ENCODE data around the gene ACYP1. TPM values are rescaled to one million over a fixed set of nuclear protein-coding genes. Genes with fewer than 3 reads are reported as not detected.

Gene ACYP1
- polyA plus RNA-seq, 3 donors: 2.8 to 11.8 (median 4.3) TPM

GRCh38 chr14:75023108-75023507 is 40.7 kb downstream of the ACYP1 start:
- intact Hi-C loops (cut with micrococcal nuclease): no loop called here
- H3K4me1 Mint-ChIP-seq: no peaks in the 10 kb centered on the region
- Histone ChIP-seq H2AFZ (ENCODE audit: insufficient read depth, low read depth, low read length, poor library complexity, severe bottlenecking) (no peak overlapping the region), H3K27ac (ENCODE audit: low read depth in 1 of 2, low read length in 2 of 2) (no peak overlapping the region), H3K36me3 (replicated peaks in 1 of 2; ENCODE audit: control insufficient read depth in 1 of 2, insufficient read depth in 2 of 2, low read length in 2 of 2) (peaks cover 38 to 55% of the 10 kb centered on the region in 2 donors), H3K9me3 (replicated peaks in 1 of 2; ENCODE audit: control insufficient read depth in 1 of 2, insufficient read depth in 1 of 2, low read length in 2 of 2) (no peaks in the 10 kb centered on the region), H4K20me1 (ENCODE audit: insufficient read depth, low read length) (no peaks in the 10 kb centered on the region), H3K4me1 (ENCODE audit: control insufficient read depth in 1 of 2, insufficient read depth in 2 of 2, low read length in 2 of 2) (peaks cover 11 to 15% of the 10 kb centered on the region in 2 donors), H3K4me3 (replicated peaks in 1 of 3; ENCODE audit: low read depth in 2 of 3, low read length in 3 of 3) (no peak overlapping the region), H3K9ac (ENCODE audit: insufficient read depth, low read length, poor library complexity, severe bottlenecking) (no peak overlapping the region), H3K27me3 (ENCODE audit: control insufficient read depth in 2 of 2, insufficient read depth in 2 of 2, low read length in 2 of 2) (no peaks in the 10 kb centered on the region), H3K79me2 (ENCODE audit: insufficient read depth, low read length) (no peaks in the 10 kb centered on the region), H3K4me2 (replicated peaks; ENCODE audit: extremely low read depth, low read length, poor library complexity, severe bottlenecking) (no peak overlapping the region)
- no peak overlapping the region for H3K27ac Mint-ChIP-seq
- peaks cover 0 to 2% (median 0%) of the 10 kb centered on the region in 3 donors for H3K27me3 Mint-ChIP-seq (ENCODE audit: low read depth in 3 of 3)
- WGBS (ENCODE audit: insufficient coverage): no CpG with 5 or more reads among the region's 1 CpG
- H3K4me3 Mint-ChIP-seq: no peak overlapping the region
- H3K9me3 Mint-ChIP-seq: no peaks in the 10 kb centered on the region
- TF ChIP-seq, protein P1, sequence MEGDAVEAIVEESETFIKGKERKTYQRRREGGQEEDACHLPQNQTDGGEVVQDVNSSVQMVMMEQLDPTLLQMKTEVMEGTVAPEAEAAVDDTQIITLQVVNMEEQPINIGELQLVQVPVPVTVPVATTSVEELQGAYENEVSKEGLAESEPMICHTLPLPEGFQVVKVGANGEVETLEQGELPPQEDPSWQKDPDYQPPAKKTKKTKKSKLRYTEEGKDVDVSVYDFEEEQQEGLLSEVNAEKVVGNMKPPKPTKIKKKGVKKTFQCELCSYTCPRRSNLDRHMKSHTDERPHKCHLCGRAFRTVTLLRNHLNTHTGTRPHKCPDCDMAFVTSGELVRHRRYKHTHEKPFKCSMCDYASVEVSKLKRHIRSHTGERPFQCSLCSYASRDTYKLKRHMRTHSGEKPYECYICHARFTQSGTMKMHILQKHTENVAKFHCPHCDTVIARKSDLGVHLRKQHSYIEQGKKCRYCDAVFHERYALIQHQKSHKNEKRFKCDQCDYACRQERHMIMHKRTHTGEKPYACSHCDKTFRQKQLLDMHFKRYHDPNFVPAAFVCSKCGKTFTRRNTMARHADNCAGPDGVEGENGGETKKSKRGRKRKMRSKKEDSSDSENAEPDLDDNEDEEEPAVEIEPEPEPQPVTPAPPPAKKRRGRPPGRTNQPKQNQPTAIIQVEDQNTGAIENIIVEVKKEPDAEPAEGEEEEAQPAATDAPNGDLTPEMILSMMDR (IDR thresholded peaks at IDR 0.05): no peak
- H3K36me3 Mint-ChIP-seq: peaks cover 48 to 60% of the 10 kb centered on the region in 2 donors
- no peak for DNase-seq

DNA sequence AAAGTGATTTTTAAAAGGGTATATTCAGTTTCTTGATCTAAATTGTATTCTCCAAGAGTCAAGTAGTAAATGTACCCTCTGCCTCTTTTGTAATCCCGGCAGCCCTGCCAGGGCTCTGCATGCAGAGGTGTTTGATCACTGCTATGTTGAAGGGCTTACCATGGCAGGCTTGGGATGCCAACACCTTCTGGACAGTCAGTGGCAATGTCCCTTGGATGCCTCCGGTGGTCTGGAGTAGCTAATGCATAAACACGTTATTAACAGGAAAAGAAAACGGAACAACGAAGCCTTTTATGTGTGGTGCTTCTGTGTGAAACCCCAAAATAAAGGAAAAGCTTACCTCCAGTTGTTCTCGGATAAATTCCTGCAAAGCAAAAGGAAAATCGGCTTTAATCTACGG is 41.2 kb downstream of the ACYP1 start:
- 100% methylated on average over 1 of the region's 8 CpGs for WGBS (ENCODE audit: insufficient coverage)
- H3K27me3 Mint-ChIP-seq (ENCODE audit: low read depth in 3 of 3): peaks cover 0 to 2% (median 0%) of the 10 kb centered on the region in 3 donors

More for the DNA sequence above, 41.2 kb downstream of the ACYP1 start:
- H3K27me3 ChIP-seq (ENCODE audit: control insufficient read depth in 2 of 2, insufficient read depth in 2 of 2, low read length in 2 of 2): no peaks in the 10 kb centered on the region
- no peaks in the 10 kb centered on the region for H3K79me2 ChIP-seq (ENCODE audit: insufficient read depth, low read length)
- no peaks in the 10 kb centered on the region for H3K9me3 Mint-ChIP-seq
- no peak overlapping the region for H3K27ac Mint-ChIP-seq
- no peaks in the 10 kb centered on the region for H3K4me1 Mint-ChIP-seq
- no peak overlapping the region for H3K4me3 ChIP-seq (replicated peaks in 1 of 3; ENCODE audit: low read depth in 2 of 3, low read length in 3 of 3)
- H3K4me3 Mint-ChIP-seq: no peak overlapping the region
- H3K27ac ChIP-seq (ENCODE audit: low read depth in 1 of 2, low read length in 2 of 2): no peak overlapping the region
- peaks cover 38 to 59% of the 10 kb centered on the region in 2 donors for H3K36me3 ChIP-seq (replicated peaks in 1 of 2; ENCODE audit: control insufficient read depth in 1 of 2, insufficient read depth in 2 of 2, low read length in 2 of 2)
- TF ChIP-seq, protein P1 (IDR thresholded peaks at IDR 0.05): peak; percentile 39
- no peaks in the 10 kb centered on the region for H4K20me1 ChIP-seq (ENCODE audit: insufficient read depth, low read length)
- H3K4me2 ChIP-seq (replicated peaks; ENCODE audit: extremely low read depth, low read length, poor library complexity, severe bottlenecking): no peak overlapping the region
- no peaks in the 10 kb centered on the region for H3K9me3 ChIP-seq (replicated peaks in 1 of 2; ENCODE audit: control insufficient read depth in 1 of 2, insufficient read depth in 1 of 2, low read length in 2 of 2)
- H2AFZ ChIP-seq (ENCODE audit: insufficient read depth, low read depth, low read length, poor library complexity, severe bottlenecking): no peak overlapping the region
- no peak overlapping the region for H3K9ac ChIP-seq (ENCODE audit: insufficient read depth, low read length, poor library complexity, severe bottlenecking)
- H3K36me3 Mint-ChIP-seq: peaks cover 50 to 62% of the 10 kb centered on the region in 2 donors
- peak in 1 of 3 donors; percentile 5 for DNase-seq
- H3K4me1 ChIP-seq (ENCODE audit: control insufficient read depth in 1 of 2, insufficient read depth in 2 of 2, low read length in 2 of 2): peaks cover 11 to 15% of the 10 kb centered on the region in 2 donors
- intact Hi-C loops (cut with micrococcal nuclease): no loop called here
